ENCODE data around the gene FIGLA.

FIGLA gene

GRCh38 chr2:70738159-70738558, 52.3 kb downstream of the FIGLA start:
- Histone ChIP-seq H3K36me3 (ENCODE audit: insufficient read depth, low read length) (no peaks in the 10 kb centered on the region), H3K4me1 (ENCODE audit: insufficient read depth, low read length) (no peaks in the 10 kb centered on the region), H3K27ac (ENCODE audit: low read depth, low read length) (no peak overlapping the region), H3K9ac (ENCODE audit: low read length) (no peak overlapping the region), H3K27me3 (ENCODE audit: control insufficient read depth in 1 of 2, insufficient read depth in 2 of 2, low read length in 2 of 2) (peaks cover 0 to 11% of the 10 kb centered on the region in 2 donors), H3K4me3 (ENCODE audit: low read depth in 1 of 2, low read length in 2 of 2) (no peak overlapping the region), H3K9me3 (ENCODE audit: low read length) (no peaks in the 10 kb centered on the region)

GRCh38 chr2:70735071-70735470, 55.4 kb downstream of the FIGLA start:
- no peaks in the 10 kb centered on the region for H3K36me3 ChIP-seq (ENCODE audit: insufficient read depth, low read length)
- no peaks in the 10 kb centered on the region for H3K9me3 ChIP-seq (ENCODE audit: low read length)

GRCh38 chr2:70733646-70734180, 56.7 kb downstream of the FIGLA start:
- H3K9ac ChIP-seq (ENCODE audit: low read length) = no peak overlapping the region
- no peak overlapping the region for H3K4me3 ChIP-seq (ENCODE audit: low read depth in 1 of 2, low read length in 2 of 2)
- H3K27me3 ChIP-seq (ENCODE audit: control insufficient read depth in 1 of 2, insufficient read depth in 2 of 2, low read length in 2 of 2) = peaks cover 0 to 11% of the 10 kb centered on the region in 2 donors
- H3K36me3 ChIP-seq (ENCODE audit: insufficient read depth, low read length) = no peaks in the 10 kb centered on the region
- H3K4me1 ChIP-seq (ENCODE audit: insufficient read depth, low read length) = no peaks in the 10 kb centered on the region
- H3K9me3 ChIP-seq (ENCODE audit: low read length) = no peaks in the 10 kb centered on the region
- H3K27ac ChIP-seq (ENCODE audit: low read depth, low read length) = no peak overlapping the region

More at GRCh38 chr2:70735071-70735470, 55.4 kb downstream of the FIGLA start:
- no peak overlapping the region for H3K27ac ChIP-seq (ENCODE audit: low read depth, low read length)
- no peak overlapping the region for H3K9ac ChIP-seq (ENCODE audit: low read length)
- H3K4me3 ChIP-seq (ENCODE audit: low read depth in 1 of 2, low read length in 2 of 2) = no peak overlapping the region
- peaks cover 0 to 11% of the 10 kb centered on the region in 2 donors for H3K27me3 ChIP-seq (ENCODE audit: control insufficient read depth in 1 of 2, insufficient read depth in 2 of 2, low read length in 2 of 2)
- no peaks in the 10 kb centered on the region for H3K4me1 ChIP-seq (ENCODE audit: insufficient read depth, low read length)

GRCh38 chr2:70732766-70733645, 57.4 kb downstream of the FIGLA start:
- peaks cover 0 to 11% of the 10 kb centered on the region in 2 donors for H3K27me3 ChIP-seq (ENCODE audit: control insufficient read depth in 1 of 2, insufficient read depth in 2 of 2, low read length in 2 of 2)

GRCh38 chr2:70730730-70731129, 59.7 kb downstream of the FIGLA start:
- no peak overlapping the region for H3K27ac ChIP-seq (ENCODE audit: low read depth, low read length)
- no peaks in the 10 kb centered on the region for H3K36me3 ChIP-seq (ENCODE audit: insufficient read depth, low read length)
- no peak overlapping the region for H3K9ac ChIP-seq (ENCODE audit: low read length)
- no peaks in the 10 kb centered on the region for H3K4me1 ChIP-seq (ENCODE audit: insufficient read depth, low read length)
- H3K4me3 ChIP-seq (ENCODE audit: low read depth in 1 of 2, low read length in 2 of 2) = no peak overlapping the region
- peaks cover 0 to 11% of the 10 kb centered on the region in 2 donors for H3K27me3 ChIP-seq (ENCODE audit: control insufficient read depth in 1 of 2, insufficient read depth in 2 of 2, low read length in 2 of 2)
- H3K9me3 ChIP-seq (ENCODE audit: low read length) = no peaks in the 10 kb centered on the region

More at GRCh38 chr2:70732766-70733645, 57.4 kb downstream of the FIGLA start:
- no peaks in the 10 kb centered on the region for H3K4me1 ChIP-seq (ENCODE audit: insufficient read depth, low read length)
- no peak overlapping the region for H3K9ac ChIP-seq (ENCODE audit: low read length)
- H3K36me3 ChIP-seq (ENCODE audit: insufficient read depth, low read length) = no peaks in the 10 kb centered on the region
- H3K4me3 ChIP-seq (ENCODE audit: low read depth in 1 of 2, low read length in 2 of 2) = no peak overlapping the region
- H3K9me3 ChIP-seq (ENCODE audit: low read length) = no peaks in the 10 kb centered on the region
- no peak overlapping the region for H3K27ac ChIP-seq (ENCODE audit: low read depth, low read length)

- H3K27me3 ChIP-seq (ENCODE audit: control insufficient read depth in 1 of 2, insufficient read depth in 2 of 2, low read length in 2 of 2) = peaks cover 0 to 7% of the 10 kb centered on the region in 2 donors
- no peak overlapping the region for H3K9ac ChIP-seq (ENCODE audit: low read length)
- H3K4me1 ChIP-seq (ENCODE audit: insufficient read depth, low read length) = no peaks in the 10 kb centered on the region
- no peak overlapping the region for H3K27ac ChIP-seq (ENCODE audit: low read depth, low read length)
- H3K9me3 ChIP-seq (ENCODE audit: low read length) = no peaks in the 10 kb centered on the region
- no peaks in the 10 kb centered on the region for H3K36me3 ChIP-seq (ENCODE audit: insufficient read depth, low read length)
- no peak overlapping the region for H3K4me3 ChIP-seq (ENCODE audit: low read depth in 1 of 2, low read length in 2 of 2)
Observed at GRCh38 chr2:70729647-70730046, 60.8 kb downstream of the FIGLA start.

GRCh38 chr2:70728128-70728527, 62.3 kb downstream of the FIGLA start:
- Histone ChIP-seq H3K9ac (ENCODE audit: low read length) (no peak overlapping the region), H3K9me3 (ENCODE audit: low read length) (no peaks in the 10 kb centered on the region), H3K27me3 (ENCODE audit: control insufficient read depth in 1 of 2, insufficient read depth in 2 of 2, low read length in 2 of 2) (no peaks in the 10 kb centered on the region), H3K4me3 (ENCODE audit: low read depth in 1 of 2, low read length in 2 of 2) (no peak overlapping the region), H3K36me3 (ENCODE audit: insufficient read depth, low read length) (no peaks in the 10 kb centered on the region), H3K4me1 (ENCODE audit: insufficient read depth, low read length) (no peaks in the 10 kb centered on the region), H3K27ac (ENCODE audit: low read depth, low read length) (no peak overlapping the region)
